ENCODE data around the gene PIGK.

- no peak for TF ChIP-seq EZH2phosphoT487 (IDR thresholded peaks at IDR 0.05; ENCODE audit: insufficient read depth, low read depth)
- no peak for TF ChIP-seq EZH2 (IDR thresholded peaks at IDR 0.05; ENCODE audit: insufficient read depth, poor library complexity, severe bottlenecking)
Measured at GRCh38 chr1:77076759-77077158, 142.5 kb downstream of the PIGK start.

All from GM23248 (cell line).